22Rv1 (cell line): ENCODE results near the gene HAO1.

Experiments used
- ZFX ChIP-seq: fragments of 450-650 bp; IDR thresholded peaks from 2 replicates; pipeline ENCODE4 v1.6.1; 2017; ENCODE audit warnings: antibody characterized with exemption, borderline replicate concordance
- TF ChIP-seq, protein P1 (sequence below): fragments of 450-650 bp; IDR thresholded peaks from 2 replicates; pipeline ENCODE4 v1.5.1; 2017; ENCODE audit warnings: mild to moderate bottlenecking

DNA sequence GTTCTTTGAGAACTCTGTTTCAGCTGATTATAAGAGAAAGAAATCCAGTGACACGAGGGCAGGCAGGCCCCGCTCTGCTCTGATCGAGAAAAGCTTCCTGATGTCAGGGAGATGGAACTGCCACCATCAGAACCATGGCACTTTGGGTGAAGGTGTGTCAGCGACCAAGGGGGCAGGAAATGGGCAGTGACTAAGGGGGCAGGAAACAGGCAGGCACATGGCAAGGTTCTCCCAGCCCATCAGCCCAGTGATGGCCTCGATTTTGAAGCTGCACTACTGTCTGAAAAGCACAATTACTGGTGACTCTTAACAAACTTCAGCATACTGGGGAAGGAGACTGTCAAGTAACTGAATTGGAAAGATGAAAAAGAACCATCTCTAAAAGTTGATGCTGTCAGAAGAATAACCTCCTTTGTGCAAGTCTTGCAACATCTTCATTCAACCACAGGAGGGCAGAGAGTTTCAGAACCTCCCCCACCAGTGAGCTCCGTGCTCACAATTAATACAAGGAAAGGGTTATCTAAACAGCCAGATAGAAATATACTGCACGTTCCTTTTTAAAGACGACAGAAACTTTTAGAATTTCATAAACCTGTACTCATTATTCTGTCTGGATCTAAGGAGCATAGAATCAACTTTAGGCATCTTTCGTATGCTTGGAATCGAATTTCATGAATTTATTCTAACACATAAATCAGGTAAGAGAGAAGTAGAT lies 40.2 kb upstream of the HAO1 start:
- TF ChIP-seq, protein P1, sequence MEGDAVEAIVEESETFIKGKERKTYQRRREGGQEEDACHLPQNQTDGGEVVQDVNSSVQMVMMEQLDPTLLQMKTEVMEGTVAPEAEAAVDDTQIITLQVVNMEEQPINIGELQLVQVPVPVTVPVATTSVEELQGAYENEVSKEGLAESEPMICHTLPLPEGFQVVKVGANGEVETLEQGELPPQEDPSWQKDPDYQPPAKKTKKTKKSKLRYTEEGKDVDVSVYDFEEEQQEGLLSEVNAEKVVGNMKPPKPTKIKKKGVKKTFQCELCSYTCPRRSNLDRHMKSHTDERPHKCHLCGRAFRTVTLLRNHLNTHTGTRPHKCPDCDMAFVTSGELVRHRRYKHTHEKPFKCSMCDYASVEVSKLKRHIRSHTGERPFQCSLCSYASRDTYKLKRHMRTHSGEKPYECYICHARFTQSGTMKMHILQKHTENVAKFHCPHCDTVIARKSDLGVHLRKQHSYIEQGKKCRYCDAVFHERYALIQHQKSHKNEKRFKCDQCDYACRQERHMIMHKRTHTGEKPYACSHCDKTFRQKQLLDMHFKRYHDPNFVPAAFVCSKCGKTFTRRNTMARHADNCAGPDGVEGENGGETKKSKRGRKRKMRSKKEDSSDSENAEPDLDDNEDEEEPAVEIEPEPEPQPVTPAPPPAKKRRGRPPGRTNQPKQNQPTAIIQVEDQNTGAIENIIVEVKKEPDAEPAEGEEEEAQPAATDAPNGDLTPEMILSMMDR = peak; percentile 47
- no peak for TF ChIP-seq ZFX
